ENCODE data around the gene KLHL26. TPM values are rescaled to one million over a fixed set of nuclear protein-coding genes. Genes with fewer than 3 reads are reported as not detected.

The KLHL26 gene
- total RNA-seq, 1 donor from 2014 or later = 2.1 TPM

DNA sequence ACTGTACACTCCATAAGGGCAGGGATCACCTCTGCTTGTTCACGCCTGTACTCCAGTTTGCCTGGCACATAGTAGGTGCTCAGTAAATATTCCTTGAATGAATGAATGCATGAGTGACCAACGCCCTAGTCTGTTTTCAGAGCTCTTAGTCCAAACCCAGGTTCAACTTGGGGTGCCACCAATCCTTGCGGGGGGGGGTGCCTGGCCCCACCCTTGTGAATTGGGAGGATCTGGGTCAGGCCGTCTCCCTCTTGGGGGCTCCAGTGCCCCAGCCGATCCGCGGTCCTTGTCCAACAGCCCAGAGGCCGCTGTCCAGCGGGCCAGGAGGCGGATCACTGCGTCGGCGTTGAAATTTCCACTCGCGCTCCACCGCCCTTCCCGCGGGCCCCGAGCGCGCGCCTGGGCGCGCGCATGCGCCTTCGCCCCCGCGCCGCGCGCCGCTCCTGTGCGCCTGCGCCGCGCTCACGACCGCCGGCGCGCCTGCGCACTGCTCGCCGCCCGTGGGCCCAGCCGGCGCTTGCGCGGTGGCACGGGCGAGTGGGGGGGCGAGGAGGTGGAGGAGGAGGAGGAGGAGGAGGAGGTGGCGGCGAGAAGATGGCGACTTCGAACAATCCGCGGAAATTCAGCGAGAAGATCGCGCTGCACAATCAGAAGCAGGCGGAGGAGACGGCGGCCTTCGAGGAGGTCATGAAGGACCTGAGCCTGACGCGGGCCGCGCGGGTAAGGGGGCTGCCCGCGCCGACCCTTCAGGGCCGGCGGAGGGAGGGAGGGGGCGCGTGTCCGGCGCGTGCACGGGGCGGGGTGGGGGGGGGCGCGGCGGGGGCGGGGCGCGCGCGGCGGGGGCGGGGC is 46.5 kb downstream of the KLHL26 start, which contains the start of gene CRTC1:
Gene CRTC1 (plus strand): TSS at position 572 of the 849 bp plus-strand sequence. CDS start 23 bp downstream, at position 595.
- peak within 1 kb of the TSS; percentile 83 for H3K27ac ChIP-seq (ENCODE audit: low read depth, low read length)
- peak within 1 kb of the TSS; percentile 72 to 90 (median 76) for H3K4me3 ChIP-seq (ENCODE audit: low read length in 3 of 3)
- H3K27me3 ChIP-seq (ENCODE audit: control insufficient read depth in 3 of 3, insufficient read depth in 3 of 3, low read length in 3 of 3) = no peaks in the 10 kb centered on the region
- H3K9ac ChIP-seq (ENCODE audit: low read depth in 1 of 3, low read length in 3 of 3) = peak within 1 kb of the TSS; percentile 73 to 88 (median 76)
- no peaks in the 10 kb centered on the region for H3K36me3 ChIP-seq (ENCODE audit: control insufficient read depth in 3 of 3, insufficient read depth in 3 of 3, low read length in 3 of 3)
- peaks cover 19 to 20% (median 20%) of the 10 kb centered on the region in 3 donors for H3K4me1 ChIP-seq (ENCODE audit: control insufficient read depth in 3 of 3, insufficient read depth in 3 of 3, low read length in 3 of 3)
- no peaks in the 10 kb centered on the region for H3K9me3 ChIP-seq (ENCODE audit: control insufficient read depth in 3 of 3, low read length in 3 of 3)

DNA sequence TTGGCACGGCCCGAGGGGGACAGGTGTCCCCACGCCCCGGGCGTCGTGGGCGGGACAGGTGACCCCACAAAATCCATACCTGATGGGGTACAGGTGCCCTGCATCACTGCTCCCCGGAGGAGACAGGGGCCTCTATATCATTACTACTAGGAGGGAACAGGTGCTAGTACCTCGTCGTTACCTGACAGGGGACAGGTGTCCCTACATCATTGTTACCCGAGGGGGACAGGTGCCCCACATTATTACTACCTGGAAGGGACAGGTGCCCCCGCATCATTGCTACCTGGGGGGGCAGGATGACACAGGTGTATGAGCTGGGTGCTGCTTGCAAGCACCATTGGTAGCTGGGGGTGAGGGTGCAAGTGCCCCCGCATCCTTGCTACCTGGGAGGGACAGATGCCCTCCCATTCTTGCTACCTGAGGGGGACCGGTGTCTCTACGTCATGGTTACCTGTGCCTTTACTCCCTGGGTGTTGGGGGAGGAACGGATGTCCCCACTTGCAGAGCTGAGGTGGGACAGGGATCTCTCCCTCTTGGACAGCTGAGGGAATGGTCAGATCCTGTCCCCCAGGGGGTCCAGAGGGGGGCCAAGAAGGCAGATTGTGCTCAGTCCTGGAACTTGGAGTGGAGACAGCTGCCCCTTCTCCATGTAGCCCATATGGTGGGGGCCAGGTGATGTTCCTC is 47.3 kb downstream of the KLHL26 start:
- Histone ChIP-seq H3K36me3 (ENCODE audit: control insufficient read depth in 3 of 3, insufficient read depth in 3 of 3, low read length in 3 of 3) (no peaks in the 10 kb centered on the region), H3K4me3 (ENCODE audit: low read length in 3 of 3) (peak overlapping the region; percentile 72 to 90 (median 76)), H3K27ac (ENCODE audit: low read depth, low read length) (no peak overlapping the region), H3K4me1 (ENCODE audit: control insufficient read depth in 3 of 3, insufficient read depth in 3 of 3, low read length in 3 of 3) (peaks cover 16% of the 10 kb centered on the region in 3 donors), H3K9me3 (ENCODE audit: control insufficient read depth in 3 of 3, low read length in 3 of 3) (no peaks in the 10 kb centered on the region), H3K9ac (ENCODE audit: low read depth in 1 of 3, low read length in 3 of 3) (peak overlapping the region; percentile 39 to 80 (median 75)), H3K27me3 (ENCODE audit: control insufficient read depth in 3 of 3, insufficient read depth in 3 of 3, low read length in 3 of 3) (no peaks in the 10 kb centered on the region)

DNA sequence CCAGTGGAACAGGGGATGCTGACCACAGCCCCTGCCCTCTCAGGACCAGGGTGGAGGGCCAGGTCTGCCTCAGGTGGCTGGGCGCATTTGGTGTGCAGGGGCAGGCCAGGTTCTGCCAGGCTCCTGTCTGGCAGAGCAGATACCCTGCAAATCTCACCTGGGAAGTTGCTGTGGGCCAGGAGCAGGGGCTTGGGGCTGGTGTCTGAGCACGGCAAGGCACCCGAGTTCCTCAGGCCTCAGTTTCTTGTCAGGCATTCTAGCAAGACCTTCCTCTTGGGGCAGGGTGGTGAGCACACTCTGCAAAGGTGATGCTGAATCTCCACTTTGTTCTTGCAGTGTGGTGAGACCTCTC is 47.8 kb downstream of the KLHL26 start:
- Histone ChIP-seq H3K27ac (ENCODE audit: low read depth, low read length) (no peak overlapping the region), H3K9ac (ENCODE audit: low read depth in 1 of 3, low read length in 3 of 3) (peak overlapping the region in 2 of 3 donors; percentile 39 to 80), H3K9me3 (ENCODE audit: control insufficient read depth in 3 of 3, low read length in 3 of 3) (no peaks in the 10 kb centered on the region), H3K4me3 (ENCODE audit: low read length in 3 of 3) (peak overlapping the region in 1 of 3 donors; percentile 90), H3K36me3 (ENCODE audit: control insufficient read depth in 3 of 3, insufficient read depth in 3 of 3, low read length in 3 of 3) (no peaks in the 10 kb centered on the region), H3K27me3 (ENCODE audit: control insufficient read depth in 3 of 3, insufficient read depth in 3 of 3, low read length in 3 of 3) (no peaks in the 10 kb centered on the region), H3K4me1 (ENCODE audit: control insufficient read depth in 3 of 3, insufficient read depth in 3 of 3, low read length in 3 of 3) (peaks cover 16% of the 10 kb centered on the region in 3 donors)

DNA sequence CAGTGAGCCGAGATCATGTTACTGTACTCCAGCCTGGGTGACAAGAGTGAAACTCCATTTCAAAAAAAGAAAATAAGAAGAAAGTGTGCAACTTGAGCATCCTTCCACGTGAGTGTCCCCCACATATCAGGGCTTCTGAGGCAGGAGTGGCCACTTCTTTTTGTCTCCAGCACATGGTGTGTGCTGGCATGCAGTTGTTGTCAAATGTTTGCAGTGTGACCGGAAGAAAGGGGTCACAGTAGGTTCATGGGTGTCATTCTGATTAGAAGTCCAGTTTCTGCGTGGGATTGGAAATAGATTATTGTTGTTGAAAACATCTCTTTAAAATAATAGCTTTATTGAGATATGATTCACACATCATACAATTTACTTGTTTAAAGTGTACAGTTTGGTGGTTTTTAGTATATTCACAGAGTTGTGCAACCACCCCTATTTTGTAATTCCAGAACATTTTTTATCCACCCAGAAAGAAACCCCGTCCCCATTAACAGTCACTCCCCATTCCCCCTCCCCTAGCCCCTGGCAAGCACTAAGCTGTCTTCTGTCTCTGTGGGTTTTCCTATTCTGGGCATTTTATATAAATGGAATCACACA is 48.9 kb downstream of the KLHL26 start:
- no peaks in the 10 kb centered on the region for H3K36me3 ChIP-seq (ENCODE audit: control insufficient read depth in 3 of 3, insufficient read depth in 3 of 3, low read length in 3 of 3)
- no peak overlapping the region for H3K4me3 ChIP-seq (ENCODE audit: low read length in 3 of 3)
- H3K9me3 ChIP-seq (ENCODE audit: control insufficient read depth in 3 of 3, low read length in 3 of 3) = no peaks in the 10 kb centered on the region
- H3K9ac ChIP-seq (ENCODE audit: low read depth in 1 of 3, low read length in 3 of 3) = no peak overlapping the region
- H3K4me1 ChIP-seq (ENCODE audit: control insufficient read depth in 3 of 3, insufficient read depth in 3 of 3, low read length in 3 of 3) = peaks cover 16% of the 10 kb centered on the region in 3 donors
- no peak overlapping the region for H3K27ac ChIP-seq (ENCODE audit: low read depth, low read length)
- H3K27me3 ChIP-seq (ENCODE audit: control insufficient read depth in 3 of 3, insufficient read depth in 3 of 3, low read length in 3 of 3) = no peaks in the 10 kb centered on the region

DNA sequence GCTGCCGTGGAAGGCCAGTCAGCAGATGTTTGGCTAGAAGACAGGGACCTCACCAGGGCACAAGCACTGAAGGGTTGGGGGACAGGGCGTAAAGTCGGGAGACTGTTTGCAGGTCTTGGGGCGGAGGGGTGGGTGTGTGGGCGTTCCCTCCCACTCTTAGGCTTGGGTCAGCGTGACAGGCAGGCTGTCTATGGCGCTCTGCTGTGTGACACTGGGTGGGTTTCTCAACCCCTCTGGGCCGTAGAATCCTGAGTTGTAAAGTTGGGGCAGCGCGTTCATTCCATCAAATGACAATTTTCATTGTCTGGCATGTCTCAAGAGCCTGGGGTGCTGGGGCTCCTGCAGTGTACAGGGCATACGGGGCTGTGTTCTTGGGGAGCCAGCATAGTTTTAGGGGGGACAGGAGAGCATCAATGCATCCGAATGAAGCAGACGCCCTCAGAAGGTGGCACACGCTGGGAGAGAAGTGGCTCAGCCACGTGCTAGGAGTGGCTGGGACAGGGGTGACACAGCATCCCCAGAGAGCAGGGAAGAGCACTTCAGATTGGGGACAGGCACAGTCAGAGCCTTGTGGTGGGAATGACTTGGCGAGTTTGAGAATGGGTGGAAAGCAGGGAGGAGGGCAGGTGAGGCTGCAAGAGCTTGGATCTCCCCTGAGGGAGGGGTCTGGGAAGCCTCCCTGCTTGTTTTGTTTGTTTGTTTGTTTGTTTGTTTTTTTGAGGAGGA is 51.1 kb downstream of the KLHL26 start:
- peaks cover 13 to 14% (median 13%) of the 10 kb centered on the region in 3 donors for H3K4me1 ChIP-seq (ENCODE audit: control insufficient read depth in 3 of 3, insufficient read depth in 3 of 3, low read length in 3 of 3)
- H3K27ac ChIP-seq (ENCODE audit: low read depth, low read length) = no peak overlapping the region
- no peak overlapping the region for H3K4me3 ChIP-seq (ENCODE audit: low read length in 3 of 3)
- H3K9me3 ChIP-seq (ENCODE audit: control insufficient read depth in 3 of 3, low read length in 3 of 3) = no peaks in the 10 kb centered on the region
- H3K27me3 ChIP-seq (ENCODE audit: control insufficient read depth in 3 of 3, insufficient read depth in 3 of 3, low read length in 3 of 3) = no peaks in the 10 kb centered on the region
- H3K36me3 ChIP-seq (ENCODE audit: control insufficient read depth in 3 of 3, insufficient read depth in 3 of 3, low read length in 3 of 3) = no peaks in the 10 kb centered on the region
- H3K9ac ChIP-seq (ENCODE audit: low read depth in 1 of 3, low read length in 3 of 3) = no peak overlapping the region

DNA sequence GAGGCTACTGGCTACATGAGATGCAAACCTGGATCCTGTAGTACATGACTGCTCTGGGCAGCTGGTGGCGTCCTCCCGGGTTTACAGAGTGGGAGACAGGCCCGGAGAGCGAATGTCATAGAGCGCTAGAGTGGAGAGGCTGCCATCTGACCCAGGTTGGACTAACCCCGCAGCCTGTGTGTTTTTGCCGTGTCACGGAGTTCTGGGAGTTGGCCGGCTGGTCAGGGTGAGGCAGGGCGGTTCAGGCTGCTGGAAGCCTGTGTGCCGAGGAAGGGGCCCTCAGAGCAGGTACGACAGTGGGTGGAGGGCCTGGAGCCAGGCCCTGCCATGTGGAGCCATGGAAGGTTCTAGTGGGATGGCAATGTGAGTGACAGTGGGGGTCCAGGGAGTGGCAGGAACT is 59.2 kb downstream of the KLHL26 start:
- no peak overlapping the region for H3K4me3 ChIP-seq (ENCODE audit: low read length in 3 of 3)
- H3K9ac ChIP-seq (ENCODE audit: low read depth in 1 of 3, low read length in 3 of 3) = no peak overlapping the region
- peaks cover 16 to 46% (median 23%) of the 10 kb centered on the region in 3 donors for H3K4me1 ChIP-seq (ENCODE audit: control insufficient read depth in 3 of 3, insufficient read depth in 3 of 3, low read length in 3 of 3)
- H3K36me3 ChIP-seq (ENCODE audit: control insufficient read depth in 3 of 3, insufficient read depth in 3 of 3, low read length in 3 of 3) = no peaks in the 10 kb centered on the region
- H3K27ac ChIP-seq (ENCODE audit: low read depth, low read length) = no peak overlapping the region
- no peaks in the 10 kb centered on the region for H3K27me3 ChIP-seq (ENCODE audit: control insufficient read depth in 3 of 3, insufficient read depth in 3 of 3, low read length in 3 of 3)
- no peaks in the 10 kb centered on the region for H3K9me3 ChIP-seq (ENCODE audit: control insufficient read depth in 3 of 3, low read length in 3 of 3)

DNA sequence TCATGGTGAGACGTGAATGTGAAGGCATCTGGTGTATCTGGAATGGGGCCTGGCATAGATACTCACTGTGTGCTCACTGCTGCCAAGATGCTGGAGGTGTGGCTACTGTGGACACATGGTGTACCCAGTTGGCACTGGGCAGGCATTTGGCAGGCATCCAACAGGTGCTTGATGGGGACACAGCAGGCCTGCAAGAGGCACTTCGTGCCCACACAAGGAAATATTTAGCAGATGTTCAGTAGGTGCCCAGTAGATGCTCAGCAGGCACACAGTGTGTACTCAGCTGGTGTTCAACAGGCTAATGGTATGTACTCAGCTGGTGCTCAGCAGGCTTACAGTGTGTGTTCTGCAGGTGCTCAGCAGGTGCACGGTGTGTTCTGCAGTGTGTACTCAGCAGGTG is 60.9 kb downstream of the KLHL26 start:
- no peak overlapping the region for H3K27ac ChIP-seq (ENCODE audit: low read depth, low read length)
- peaks cover 20 to 50% (median 27%) of the 10 kb centered on the region in 3 donors for H3K4me1 ChIP-seq (ENCODE audit: control insufficient read depth in 3 of 3, insufficient read depth in 3 of 3, low read length in 3 of 3)
- H3K36me3 ChIP-seq (ENCODE audit: control insufficient read depth in 3 of 3, insufficient read depth in 3 of 3, low read length in 3 of 3) = no peaks in the 10 kb centered on the region
- H3K4me3 ChIP-seq (ENCODE audit: low read length in 3 of 3) = no peak overlapping the region
- no peaks in the 10 kb centered on the region for H3K9me3 ChIP-seq (ENCODE audit: control insufficient read depth in 3 of 3, low read length in 3 of 3)
- no peaks in the 10 kb centered on the region for H3K27me3 ChIP-seq (ENCODE audit: control insufficient read depth in 3 of 3, insufficient read depth in 3 of 3, low read length in 3 of 3)
- no peak overlapping the region for H3K9ac ChIP-seq (ENCODE audit: low read depth in 1 of 3, low read length in 3 of 3)

DNA sequence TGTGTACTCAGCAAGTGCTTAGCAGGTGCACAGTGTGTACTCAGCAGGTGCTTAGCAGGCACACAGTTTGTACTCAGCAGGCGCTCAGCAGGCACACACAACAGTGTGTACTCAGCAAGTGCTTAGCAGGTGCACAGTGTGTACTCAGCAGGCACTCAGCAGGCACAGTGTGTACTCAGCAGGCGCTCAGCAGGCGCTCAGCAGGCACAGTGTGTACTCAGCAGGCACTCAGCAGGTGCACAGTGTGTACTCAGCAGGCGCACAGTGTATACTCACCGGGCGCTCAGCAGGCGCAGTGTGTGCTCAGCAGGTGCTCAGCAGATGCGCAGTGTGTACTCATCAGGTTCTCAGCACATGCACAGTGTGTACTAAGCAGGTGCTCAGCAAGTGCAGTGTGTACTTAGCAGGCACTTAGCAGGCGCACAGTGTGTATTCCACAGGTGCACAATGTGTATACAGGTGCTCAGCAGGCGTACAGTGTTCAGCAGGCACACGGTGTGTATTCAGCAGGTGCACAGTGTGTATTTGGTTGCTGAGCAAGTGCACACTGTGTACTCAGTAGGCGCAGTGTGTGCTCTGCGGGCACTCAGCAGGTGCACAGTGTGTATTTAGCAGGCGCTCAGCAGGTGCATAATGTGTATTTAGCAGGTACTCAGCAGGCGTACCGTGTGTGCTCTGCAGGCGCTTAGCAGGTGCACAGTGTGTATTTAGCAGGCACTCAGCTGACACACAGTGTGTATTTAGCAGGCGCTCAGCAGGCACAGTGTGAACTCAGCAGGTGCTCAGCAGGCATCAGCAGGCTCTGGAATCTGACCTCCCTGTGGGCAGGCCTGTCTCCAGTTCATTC is 61.7 kb downstream of the KLHL26 start:
- Histone ChIP-seq H3K4me3 (ENCODE audit: low read length in 3 of 3) (no peak overlapping the region), H3K9me3 (ENCODE audit: control insufficient read depth in 3 of 3, low read length in 3 of 3) (no peaks in the 10 kb centered on the region), H3K9ac (ENCODE audit: low read depth in 1 of 3, low read length in 3 of 3) (peak overlapping the region in 1 of 3 donors; percentile 25), H3K36me3 (ENCODE audit: control insufficient read depth in 3 of 3, insufficient read depth in 3 of 3, low read length in 3 of 3) (no peaks in the 10 kb centered on the region), H3K4me1 (ENCODE audit: control insufficient read depth in 3 of 3, insufficient read depth in 3 of 3, low read length in 3 of 3) (peaks cover 20 to 50% (median 27%) of the 10 kb centered on the region in 3 donors), H3K27ac (ENCODE audit: low read depth, low read length) (no peak overlapping the region), H3K27me3 (ENCODE audit: control insufficient read depth in 3 of 3, insufficient read depth in 3 of 3, low read length in 3 of 3) (no peaks in the 10 kb centered on the region)

Measured in skeletal muscle tissue (tissue), 4 donors.